HEK293T (cell line): Measurements from ENCODE around the gene SPI1.

Experiments
- ARNT ChIP-seq: fragments of 450-650 bp; IDR thresholded peaks from 2 replicates; pipeline ENCODE4 v1.6.1; 2017; ENCODE audit warnings: mild to moderate bottlenecking
- BHLHE40 ChIP-seq: fragments of 450-650 bp; IDR thresholded peaks from 2 replicates; pipeline ENCODE4 v1.6.1; 2016; ENCODE audit warnings: mild to moderate bottlenecking, moderate library complexity, borderline replicate concordance
- CTBP1 ChIP-seq: fragments of 450-650 bp; IDR thresholded peaks from 2 replicates; pipeline ENCODE4 v1.6.1; 2016; ENCODE audit warnings: borderline replicate concordance
- FOXM1 ChIP-seq: fragments of 450-650 bp; IDR thresholded peaks from 2 replicates; pipeline ENCODE4 v1.6.1; 2017; ENCODE audit warnings: mild to moderate bottlenecking, borderline replicate concordance
- HDGF ChIP-seq: fragments of 450-650 bp; IDR thresholded peaks from 2 replicates; pipeline ENCODE4 v1.6.1; 2017; ENCODE audit warnings: antibody characterized with exemption, borderline replicate concordance
- L3MBTL2 ChIP-seq: fragments of 450-650 bp; conservative IDR thresholded peaks from 2 replicates; pipeline ENCODE4 v1.6.1; 2016; ENCODE audit warnings: mild to moderate bottlenecking
- NFRKB ChIP-seq: fragments of 450-650 bp; IDR thresholded peaks from 2 replicates; pipeline ENCODE4 v1.6.1; 2016; ENCODE audit warnings: mild to moderate bottlenecking, moderate library complexity
- SP1 ChIP-seq: fragments of 450-650 bp; IDR thresholded peaks from 2 replicates; pipeline ENCODE4 v1.6.1; 2017

- no peak for TF ChIP-seq HDGF
- no peak for TF ChIP-seq FOXM1
- no peak for TF ChIP-seq CTBP1
- no peak for TF ChIP-seq SP1
- TF ChIP-seq L3MBTL2, result no peak
- TF ChIP-seq NFRKB, result no peak
- TF ChIP-seq BHLHE40, result no peak
- TF ChIP-seq ARNT, result no peak
These were observed 36.9 kb upstream of the SPI1 start for GRCh38 chr11:47415091-47415854.
